GM21786 (cell line): ENCODE data around the gene UROS.

Source experiments
- ATAC-seq: cut with Tn5 transposase; IDR thresholded peaks from one replicate; pipeline ENCODE4 v1.9.1; 2021; ENCODE audit not compliant: unreplicated experiment

UROS gene

GRCh38 chr10:125792342-125793300 is 30.4 kb downstream of the UROS start:
- no peak for ATAC-seq

DNA sequence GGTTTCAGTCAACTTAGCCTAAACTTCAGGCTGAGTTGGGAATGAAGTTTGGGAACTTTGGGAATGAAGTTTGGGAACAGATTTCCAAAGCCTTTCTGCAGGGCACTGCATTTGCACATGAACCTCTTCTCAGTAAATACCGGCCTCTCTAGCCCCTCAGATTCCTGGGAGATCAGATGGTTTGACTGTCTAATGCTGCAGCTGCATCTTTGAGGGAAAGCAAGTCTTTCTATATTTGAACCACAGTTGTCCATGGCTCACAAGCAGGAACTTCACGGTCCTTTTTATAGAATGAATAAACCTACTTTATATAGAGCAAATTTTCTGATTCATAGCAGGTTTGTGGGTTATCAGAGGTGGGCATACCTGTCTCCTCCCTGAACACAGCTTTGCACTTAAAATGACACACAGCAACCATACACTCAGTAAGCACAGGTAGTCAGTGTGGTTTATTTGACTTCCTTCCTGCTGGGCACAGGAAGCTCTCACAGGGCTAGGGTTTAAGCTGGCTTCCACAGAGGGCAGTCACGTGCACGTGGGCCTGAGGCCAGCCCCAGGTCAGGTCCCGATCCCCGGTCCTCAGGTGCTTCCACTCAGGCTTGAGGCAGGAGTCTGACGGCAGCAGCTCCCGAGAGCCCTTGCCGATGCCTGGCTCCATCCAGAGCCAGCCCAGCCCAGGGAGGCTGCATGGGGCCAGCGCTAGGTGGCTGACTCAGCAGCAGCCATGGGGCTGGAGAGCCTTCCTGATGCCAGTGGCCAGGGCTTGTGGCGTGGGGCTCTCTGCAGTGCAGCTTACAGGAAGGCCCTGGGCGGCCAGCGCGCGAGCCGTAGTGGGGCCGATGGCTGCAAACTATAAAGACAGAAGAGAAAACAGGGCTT is 34.7 kb downstream of the UROS start:
- no peak for ATAC-seq

DNA sequence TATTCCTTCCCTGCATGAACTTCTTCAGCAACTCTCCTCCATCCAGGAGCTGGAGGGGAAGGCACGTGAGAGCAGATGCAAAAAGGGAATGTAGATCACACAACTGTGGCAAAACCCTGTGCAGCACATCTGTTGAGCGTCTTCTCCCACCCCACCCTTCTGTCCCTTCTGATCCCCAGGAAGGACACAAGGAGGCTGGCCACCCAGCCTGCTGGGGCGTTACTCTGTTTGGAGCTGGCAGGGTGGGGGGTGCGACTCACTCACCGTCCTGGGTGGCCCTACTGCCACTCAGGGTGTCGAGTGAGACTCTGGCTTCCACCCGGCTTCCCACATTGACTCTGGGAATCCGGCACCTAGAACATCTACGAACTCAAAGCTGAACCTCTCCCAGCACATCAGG is 37.3 kb downstream of the UROS start:
- ATAC-seq: no peak

DNA sequence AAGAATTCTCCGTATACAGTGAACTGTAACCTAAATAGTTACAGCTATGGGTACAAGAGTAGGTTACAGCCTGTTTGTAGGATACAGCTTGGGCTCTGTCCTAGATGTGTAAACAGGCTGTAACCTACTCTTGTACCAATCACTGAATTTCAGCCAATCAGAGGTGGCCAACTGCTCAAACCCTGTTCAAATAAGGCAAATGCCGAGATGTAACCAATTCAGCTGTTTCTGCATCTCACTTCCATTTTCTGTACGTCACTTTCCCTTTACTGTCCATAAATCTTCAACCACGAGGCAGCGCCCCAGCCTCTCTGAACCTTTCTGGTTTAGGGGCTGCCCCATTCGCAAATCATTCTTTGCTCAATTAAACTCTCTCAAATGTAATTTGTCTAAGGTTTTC is 39.1 kb downstream of the UROS start:
- ATAC-seq: peak; percentile 74

- no peak for ATAC-seq
These were observed 39.6 kb downstream of the UROS start for GRCh38 chr10:125783408-125783807.

DNA sequence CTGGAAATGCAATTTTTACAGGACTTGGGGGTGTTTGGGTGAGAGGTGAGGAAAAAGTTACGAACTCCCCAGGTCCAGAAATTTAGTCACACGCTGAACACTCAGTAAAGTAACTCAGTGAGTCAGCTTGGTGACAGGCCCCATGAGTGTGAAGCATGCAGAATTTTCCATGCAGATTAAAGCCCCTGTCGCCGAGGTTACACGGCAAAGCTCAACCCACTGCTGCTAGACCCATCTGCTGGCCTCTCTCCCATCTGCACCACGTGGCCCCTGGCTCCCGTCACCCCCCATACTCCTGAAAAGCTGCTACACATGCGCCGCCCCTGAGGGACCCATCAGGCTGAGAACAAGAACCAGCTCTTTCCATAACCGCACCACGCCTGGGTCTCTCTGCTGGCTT is 40.4 kb downstream of the UROS start:
- ATAC-seq: no peak

- ATAC-seq: no peak
These were observed 41.0 kb downstream of the UROS start for GRCh38 chr10:125782054-125782453.

GRCh38 chr10:125781374-125781773 is 41.7 kb downstream of the UROS start:
- ATAC-seq: no peak

DNA sequence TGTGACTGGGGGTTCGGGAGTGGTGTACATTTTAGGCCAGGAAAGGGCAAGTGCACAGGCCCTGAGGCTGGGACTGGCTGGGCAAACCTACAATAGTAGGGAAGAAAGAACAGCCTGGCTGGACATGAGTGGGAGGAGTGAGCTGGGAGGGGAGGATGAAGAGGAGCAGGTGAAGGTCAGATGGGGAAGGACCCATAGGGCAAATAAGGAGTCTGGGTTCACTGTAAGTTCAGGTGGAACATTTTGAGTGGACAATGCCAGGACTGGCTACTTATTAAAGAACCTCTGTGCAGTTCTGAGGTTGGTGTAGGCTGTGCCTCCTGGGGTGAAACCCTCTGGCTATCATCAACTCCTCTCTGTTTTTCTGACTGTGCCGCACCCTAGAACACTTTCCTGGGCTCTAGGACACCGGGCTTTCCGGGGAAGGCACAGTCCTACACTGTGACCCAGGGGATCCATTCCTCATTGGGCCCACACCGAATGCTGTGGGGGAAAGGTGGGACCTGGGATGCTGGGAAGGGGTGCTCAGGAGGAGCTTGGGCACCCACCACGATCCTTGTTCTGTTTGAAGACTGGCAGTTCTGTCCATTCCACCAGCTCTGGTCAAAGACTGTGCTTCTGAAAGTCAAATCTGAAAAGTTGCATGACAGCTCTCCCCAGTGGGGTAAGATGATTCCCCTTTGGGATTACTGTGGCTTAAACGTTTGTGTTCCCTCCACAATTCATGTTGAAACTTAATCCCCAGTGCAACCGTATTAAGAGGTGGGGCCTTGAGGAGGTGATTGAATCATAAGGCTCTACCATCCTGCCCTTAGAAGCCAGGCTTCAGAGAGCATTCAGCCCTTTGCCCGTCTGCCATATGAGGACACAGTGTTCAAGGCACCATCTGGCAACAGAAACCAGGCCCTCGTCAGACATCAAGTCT is 43.4 kb downstream of the UROS start:
- no peak for ATAC-seq

GRCh38 chr10:125778556-125778955 is 44.5 kb downstream of the UROS start:
- no peak for ATAC-seq

GRCh38 chr10:125777806-125778205 is 45.3 kb downstream of the UROS start:
- no peak for ATAC-seq

DNA sequence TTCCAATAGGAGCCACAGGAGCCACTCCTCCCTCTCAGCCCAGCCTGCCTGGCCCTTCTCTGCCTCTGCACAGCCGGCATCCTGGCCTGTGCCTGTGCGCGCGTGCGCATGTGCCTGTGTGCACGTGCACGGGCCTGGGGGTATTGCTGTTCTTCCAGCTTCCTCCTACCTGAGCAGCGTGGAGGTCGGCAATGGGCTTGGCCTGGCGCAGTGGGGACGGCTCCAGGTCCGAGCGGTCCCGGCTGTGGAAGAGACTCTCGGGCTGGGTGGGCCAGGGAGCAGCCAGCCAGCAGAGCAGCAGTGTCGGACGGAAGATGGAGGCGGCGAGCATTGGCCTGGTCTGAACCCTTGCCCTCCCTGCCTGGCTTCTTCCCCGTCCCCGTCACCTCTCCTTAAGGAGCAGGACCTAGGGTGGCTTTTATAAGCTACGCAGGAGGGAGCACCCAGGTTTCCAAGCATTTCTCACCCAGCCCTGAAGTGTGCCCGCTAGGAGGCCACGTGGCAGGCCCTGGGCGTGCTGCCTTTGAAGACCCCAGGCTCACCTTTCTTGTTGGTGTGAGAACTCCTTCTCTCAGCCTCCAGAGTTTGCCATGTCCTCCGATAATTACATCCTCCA is 47.5 kb downstream of the UROS start, which contains the start of gene MMP21:
TSS of gene MMP21 (minus strand) at position 331 of the 616 bp plus-strand sequence. CDS start at position 331, 0 bp downstream.
- no peak for ATAC-seq

DNA sequence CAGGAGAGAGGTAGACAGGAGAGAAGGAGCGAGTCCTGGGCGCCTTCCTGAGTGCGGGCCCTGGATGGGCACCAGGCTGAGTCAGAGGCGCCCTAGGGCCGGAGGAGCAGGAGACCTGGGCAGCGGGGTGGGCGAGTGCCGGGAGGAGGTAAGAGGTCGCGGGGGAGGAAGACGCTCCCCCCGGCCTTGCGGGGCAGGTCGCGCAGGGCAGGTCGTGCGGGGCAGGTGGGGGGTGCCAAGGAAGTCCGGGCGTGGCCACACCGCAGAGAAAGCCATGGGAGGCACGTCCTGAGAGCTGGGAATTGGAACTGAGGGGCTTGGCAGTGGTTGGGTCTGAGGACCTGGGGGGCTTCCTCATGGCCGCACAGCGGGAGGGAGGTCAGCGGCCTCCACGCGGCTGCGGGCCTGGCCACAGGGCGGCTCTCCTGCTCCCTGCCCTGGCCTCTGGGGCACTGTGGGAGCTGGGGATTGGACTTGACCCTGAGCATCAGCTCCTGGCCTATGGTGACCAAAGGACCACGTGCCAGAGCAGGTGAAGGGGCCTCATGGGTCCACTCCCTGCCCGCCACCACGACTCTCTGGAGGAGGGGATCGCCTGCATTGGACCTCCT is 48.4 kb downstream of the UROS start:
- no peak for ATAC-seq

DNA sequence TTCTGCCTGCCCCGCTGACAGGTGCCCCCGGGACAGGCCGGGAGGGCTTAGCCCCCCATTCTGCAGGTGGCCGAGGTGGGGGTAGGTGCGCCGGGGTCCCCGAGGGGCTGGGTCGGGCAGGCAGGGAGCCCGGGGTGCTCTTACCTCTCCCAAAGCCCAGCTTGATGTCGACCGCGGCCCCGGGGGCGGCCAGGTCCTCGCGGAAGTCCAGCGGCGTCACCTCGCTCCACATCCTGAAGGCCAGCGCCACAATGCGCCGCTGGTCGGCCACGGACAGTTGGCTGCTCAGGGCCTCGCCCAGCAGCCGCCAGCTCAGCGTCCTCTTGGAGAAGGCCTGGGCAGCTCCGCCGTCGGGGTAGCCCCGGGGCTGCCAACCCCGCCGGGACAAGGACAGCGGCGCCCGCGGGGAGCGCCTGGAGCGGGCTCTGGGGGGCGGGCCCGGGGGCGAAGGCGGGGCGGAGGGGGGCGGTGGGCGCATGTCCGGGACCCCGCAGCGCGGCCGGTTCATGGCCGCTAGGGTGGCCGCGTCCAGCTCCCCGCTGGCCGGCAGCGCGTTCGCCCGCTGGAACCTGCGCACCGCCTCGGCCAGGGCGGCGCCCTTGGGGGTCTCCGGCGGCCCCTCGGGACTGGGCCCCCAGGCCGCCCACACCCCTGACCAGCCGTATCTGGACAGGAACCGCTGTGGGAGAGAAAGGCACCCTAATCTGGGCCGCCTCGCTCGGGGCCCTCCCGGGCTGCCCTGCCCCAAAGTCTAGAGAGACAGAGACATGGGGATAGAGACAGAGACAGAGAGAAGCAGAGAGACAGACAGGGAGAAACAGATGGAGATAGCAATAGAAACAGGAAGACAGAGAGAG is 49.1 kb downstream of the UROS start:
- ATAC-seq: no peak

- no peak for ATAC-seq
These were observed 50.2 kb downstream of the UROS start for GRCh38 chr10:125772864-125773180.

DNA sequence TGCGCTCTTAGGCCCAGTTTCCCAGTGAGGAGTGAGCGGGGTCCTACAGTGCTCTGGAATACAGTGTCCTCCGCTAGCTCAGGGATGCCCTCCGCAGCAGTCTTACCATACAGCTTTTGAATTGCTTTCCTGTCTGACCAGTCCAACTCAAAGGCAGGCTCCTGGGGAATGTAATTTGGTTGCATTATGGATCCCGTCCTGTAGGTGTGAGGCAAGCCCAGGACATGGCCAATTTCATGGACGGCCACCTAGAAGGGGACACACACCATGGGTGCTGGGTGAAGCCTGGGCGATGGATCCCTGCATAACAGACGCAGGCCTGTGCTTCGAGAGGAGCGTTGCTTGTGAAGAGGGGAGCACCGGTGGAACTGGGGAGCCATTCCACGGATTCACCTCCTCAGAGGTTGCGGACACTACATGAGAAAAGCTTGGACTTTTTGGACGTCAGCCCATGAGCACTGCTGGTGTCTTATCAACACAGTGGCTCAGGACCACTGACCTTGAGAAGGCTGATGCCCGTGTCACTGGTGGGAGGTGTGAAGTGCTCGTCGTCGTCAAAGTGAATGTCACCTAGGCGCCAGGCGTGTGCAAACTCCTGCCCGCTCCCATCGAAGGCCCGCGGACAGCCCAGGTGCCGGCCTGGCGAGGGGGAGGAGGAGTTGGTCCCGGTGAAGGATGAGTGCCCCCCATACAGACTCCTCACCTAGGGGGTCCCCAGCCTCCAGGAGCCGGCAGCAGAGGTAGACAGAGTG is 50.8 kb downstream of the UROS start:
- no peak for ATAC-seq

- no peak for ATAC-seq
These were observed 52.2 kb downstream of the UROS start for GRCh38 chr10:125770844-125771243.

DNA sequence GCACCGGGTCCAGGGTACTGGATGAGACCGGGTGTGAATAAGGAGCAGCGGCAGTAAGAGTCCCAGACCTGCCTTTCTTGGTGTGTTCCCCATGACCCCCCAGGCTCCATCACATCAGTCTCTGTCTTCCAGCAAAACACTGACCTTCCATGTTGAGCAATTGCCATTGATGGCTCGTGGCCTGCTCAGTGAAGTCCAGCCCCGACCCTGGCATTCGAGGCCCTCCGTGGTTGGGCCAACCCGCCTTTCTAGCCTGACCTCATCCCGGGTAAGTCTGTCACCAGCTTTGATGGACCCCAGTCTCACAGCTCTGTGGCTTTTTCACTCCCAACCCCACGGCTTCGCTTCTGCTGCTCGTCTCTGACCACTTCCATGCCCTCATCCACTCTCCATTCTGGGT is 53.9 kb downstream of the UROS start:
- no peak for ATAC-seq
